Stimulated activated CD4-positive, alpha-beta T cell treated with anti-CD3 and anti-CD28 coated beads, Interleukin-1b, Interleukin-23, amount 100 ng/mL, for 24 hours (primary cell): ENCODE results near the gene GTSE1.

Experiments
- DNase-seq, 4 experiments: peaks; one replicate each; pipeline ENCODE4 v3.0.0-alpha.2; 2020; ENCODE audit warnings: low read depth in 4 of 4, low spot score in 1 of 4

GTSE1 gene

DNA sequence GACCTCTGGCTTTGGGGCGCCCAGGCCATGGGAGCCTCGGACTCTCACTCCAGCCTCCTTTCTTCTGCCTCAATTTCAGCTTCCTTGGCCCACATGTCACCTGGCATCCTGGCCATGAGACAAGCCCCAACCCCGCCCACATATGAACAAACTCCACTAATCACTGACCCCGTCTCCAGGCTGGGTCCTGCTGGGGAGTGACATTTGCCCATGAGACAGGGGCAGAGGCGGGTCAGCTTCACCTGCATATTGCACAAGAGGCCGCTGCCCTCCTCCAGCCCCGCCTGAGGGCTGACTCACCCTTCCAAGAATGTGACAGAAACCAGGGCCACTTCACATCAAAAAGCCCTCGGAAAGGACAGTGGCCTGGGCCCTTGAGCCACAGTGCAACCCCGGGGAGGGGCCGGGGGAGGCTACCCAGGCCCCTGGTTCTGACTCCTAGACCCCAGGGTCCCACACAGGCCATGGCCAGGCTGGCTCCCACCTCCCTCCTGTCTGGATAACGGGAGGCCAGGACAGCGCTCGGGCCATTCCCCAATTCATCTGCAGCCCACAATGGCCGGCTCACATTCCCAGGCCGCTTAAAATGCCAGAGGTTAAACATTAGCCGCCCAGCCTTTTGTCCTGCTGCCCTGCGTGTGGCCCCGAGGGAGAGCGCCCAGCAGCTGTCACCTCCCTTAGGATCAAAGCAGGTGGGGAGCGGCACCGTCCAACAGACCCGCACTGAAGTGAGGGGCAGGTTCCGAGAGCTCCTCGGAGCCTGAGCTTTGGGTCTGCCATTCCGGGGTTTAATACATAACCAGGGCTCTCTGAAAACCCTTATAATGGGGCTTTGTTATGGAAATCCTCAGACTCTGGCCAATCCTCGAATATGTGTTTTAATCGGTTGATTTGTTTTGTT, 81.1 kb downstream of the GTSE1 start:
- DNase-seq, result no peak

DNA sequence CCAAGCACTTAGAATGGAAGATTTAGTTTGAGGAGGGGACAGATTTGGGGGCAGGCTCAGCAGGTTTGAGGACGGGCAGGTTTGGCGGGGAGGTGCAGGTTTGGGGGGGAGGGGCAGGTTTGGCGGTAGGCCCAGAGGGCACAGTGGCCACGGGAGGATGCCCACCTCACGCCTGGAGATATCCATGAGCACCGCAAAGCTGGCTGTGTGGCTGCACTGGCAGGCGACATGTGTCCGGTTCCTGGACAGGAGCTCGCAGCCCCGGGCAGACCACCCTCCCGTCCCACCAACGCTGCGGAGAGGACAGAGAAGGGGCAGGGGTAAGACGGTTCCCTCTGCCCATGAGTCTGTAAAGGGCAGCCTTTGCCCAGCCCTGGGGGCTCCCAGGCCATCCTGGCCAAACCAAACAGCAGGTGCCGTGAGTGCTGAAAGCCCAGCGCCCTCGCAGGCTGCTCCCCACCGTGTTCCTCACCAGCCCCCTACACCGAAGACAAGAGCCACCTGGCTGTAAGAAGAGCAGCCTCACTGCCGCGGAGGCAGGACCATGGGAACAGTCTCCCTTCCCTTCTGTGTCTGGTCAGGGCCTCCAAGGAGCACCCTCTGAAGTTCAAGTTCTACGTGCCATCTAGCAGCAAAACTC, 81.9 kb downstream of the GTSE1 start:
- DNase-seq, result no peak

DNA sequence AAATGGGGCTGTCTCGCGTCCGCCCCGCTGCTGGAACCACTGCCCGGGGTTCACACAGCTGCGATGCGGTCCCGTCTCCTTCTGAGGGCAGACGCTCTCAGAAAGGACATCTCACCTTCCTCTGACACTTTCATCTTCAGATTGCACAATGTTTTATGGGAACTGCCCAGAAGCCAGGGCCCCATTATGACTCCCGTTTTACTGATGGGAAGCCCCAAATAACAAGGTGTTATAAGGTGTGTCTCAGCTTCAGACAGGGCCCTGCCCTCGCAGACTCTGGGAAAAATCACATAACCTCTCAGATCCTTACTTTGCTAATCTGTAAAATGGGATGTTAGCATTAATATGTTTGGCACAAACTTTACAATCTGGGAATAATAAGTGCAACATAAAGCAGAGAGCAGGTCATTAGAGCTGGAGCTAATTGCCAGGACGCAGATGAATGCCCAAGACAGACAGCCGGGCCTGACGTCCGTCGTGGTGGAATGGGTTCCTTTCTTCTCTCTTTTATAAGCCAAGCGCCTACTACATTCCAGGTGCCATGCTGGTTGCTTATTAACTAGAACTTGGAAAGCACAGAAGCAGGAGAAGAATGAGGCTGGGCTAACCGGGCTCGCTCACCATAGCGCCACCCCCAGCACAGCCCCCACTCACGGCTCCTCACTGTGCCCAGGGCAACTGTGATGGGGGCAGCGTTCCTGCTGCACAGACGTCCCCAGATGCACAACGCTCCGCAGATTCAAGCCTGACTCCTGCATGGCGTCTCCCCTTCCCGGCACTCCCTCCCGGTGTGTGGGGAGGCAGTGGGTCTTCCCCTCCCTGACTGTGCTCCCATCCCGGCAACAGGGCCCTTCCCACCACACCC, 82.6 kb downstream of the GTSE1 start:
- DNase-seq, result no peak

DNA sequence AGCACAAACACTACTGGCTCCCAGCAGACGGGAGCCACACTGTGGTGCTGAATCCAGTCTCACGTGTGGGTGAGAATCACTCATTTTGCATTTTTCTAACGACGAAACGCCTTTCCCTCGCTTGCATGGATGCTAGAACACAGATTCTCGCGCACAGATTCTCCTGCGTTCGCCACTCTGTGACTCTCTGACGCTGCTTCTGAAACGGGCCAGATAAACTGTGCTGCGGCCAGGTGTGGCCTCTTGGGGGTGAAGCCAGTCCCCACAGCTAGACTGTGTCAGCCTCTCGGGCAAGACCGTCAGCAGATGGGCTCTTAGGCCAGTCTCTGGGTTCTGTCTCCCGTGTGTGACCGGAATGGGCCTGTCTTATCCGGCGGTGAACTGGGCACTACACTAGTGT, 83.4 kb downstream of the GTSE1 start:
- DNase-seq, result no peak
